GM12875 (cell line): ENCODE results near the gene CHKB.
"Not testable (repeated sequence)": the region's sequence is repeated elsewhere in the genome, so short reads cannot be mapped to it uniquely, and the experiment has no call there.

Experiments used
- H3K4me3 ChIP-seq: one replicate; pipeline ENCODE4 v1.5.1; 2011; ENCODE audit warnings: low read depth, low read length, control low read depth
- TF ChIP-seq, protein P1 (sequence below): IDR thresholded peaks from 2 replicates; pipeline ENCODE4 v1.5.1; 2011; ENCODE audit warnings: low read depth, mild to moderate bottlenecking, control low read depth, inconsistent platforms, low read length, moderate library complexity, borderline replicate concordance; ENCODE audit not compliant: insufficient read depth

The CHKB gene

DNA sequence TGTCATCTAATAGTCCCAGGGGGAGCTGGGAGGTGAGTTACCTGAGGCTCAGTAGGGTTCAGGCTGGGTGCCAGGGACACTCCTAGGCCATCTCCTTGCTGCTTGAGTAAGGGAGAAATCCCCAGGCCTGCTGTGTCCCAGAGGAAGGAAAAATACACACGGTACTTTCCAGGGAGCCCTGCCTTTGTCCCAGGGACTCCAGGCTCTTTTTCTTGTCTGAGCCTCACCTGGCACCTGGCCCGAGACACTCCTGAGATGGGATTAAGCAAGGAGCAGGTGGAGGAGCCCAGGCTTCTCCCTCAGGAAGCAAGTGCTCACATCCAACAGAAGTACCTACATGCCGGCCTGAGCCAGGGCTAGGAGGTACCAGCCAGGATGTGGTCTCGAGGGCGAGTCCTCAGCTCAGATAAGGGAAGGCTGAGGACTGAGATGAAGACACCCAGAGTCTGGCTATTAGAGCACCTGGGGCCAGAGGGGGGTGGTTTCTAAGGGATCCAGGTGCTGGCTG is 37.8 kb downstream of the CHKB start:
- H3K4me3 ChIP-seq, result no peak overlapping the region
- TF ChIP-seq, protein P1, sequence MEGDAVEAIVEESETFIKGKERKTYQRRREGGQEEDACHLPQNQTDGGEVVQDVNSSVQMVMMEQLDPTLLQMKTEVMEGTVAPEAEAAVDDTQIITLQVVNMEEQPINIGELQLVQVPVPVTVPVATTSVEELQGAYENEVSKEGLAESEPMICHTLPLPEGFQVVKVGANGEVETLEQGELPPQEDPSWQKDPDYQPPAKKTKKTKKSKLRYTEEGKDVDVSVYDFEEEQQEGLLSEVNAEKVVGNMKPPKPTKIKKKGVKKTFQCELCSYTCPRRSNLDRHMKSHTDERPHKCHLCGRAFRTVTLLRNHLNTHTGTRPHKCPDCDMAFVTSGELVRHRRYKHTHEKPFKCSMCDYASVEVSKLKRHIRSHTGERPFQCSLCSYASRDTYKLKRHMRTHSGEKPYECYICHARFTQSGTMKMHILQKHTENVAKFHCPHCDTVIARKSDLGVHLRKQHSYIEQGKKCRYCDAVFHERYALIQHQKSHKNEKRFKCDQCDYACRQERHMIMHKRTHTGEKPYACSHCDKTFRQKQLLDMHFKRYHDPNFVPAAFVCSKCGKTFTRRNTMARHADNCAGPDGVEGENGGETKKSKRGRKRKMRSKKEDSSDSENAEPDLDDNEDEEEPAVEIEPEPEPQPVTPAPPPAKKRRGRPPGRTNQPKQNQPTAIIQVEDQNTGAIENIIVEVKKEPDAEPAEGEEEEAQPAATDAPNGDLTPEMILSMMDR, result no peak

GRCh38 chr22:50544078-50544745 is 38.4 kb downstream of the CHKB start:
- TF ChIP-seq, protein P1, result peak; percentile 73
- peak overlapping the region; percentile 2 for H3K4me3 ChIP-seq

DNA sequence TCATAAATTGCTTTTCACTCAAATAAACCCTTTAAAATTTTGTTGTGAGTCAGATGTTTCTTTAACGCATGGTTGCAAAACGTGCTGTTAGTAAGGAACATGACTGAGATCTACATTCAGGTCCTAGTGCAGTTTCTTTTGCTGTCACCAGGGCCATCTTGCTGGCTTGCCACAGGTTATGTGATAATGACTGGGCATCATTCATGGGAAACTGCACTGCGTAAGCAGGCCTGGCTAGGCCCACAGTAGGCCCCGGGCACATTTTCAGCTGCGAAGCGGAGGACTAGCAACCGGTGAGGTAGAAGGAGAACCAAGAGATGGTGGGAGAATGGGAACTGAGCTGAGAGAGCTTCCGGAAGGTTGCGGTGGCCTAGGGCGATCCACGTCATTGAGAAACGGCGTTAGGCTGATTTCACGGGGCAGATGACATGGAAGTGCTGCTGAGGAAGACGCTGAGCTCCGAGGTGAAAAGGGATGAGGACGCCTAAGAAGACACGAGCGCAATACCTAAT is 40.2 kb downstream of the CHKB start:
- TF ChIP-seq, protein P1, result peak; percentile 24; the same call in 1 of the 2 replicates
- peak overlapping the region; percentile 1 for H3K4me3 ChIP-seq

DNA sequence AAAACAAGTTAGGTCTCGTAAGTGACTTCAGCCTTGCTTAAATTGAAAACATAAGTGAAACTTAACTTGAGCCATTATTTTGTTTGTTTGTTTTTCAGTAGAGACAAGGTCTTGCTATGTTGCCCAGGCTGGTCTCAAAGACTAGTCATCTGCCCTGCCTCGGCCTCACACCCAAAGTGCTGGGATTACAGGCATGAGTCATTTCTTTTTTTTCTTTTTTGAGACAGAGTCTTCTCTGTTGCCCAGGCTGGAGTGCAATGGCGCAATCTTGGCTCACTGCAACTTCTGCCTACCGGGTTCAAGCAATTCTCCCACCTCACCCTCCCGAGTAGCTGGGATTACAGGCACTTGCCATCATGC is 41.0 kb downstream of the CHKB start:
- peak overlapping the region; percentile 32 for H3K4me3 ChIP-seq

DNA sequence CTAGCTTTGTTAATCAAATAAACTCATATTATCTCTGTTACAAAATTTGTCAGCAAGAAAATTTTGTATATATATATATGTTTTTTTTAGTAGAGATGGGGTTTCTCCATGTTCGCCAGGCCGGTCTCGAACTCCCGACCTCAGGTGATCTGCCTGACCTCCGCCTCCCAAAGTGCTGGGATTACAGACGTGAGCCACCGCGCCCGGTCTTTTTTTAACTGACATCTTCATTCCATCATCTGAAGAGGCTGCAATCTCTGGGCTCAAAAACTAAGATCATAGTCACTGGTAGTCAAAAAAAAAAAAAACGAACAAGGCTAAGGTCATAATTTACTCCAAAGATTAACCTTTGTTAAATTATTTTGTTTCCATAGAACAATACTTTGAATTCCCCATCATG is 42.3 kb downstream of the CHKB start:
- no peak overlapping the region for H3K4me3 ChIP-seq
- TF ChIP-seq, protein P1, result no peak

DNA sequence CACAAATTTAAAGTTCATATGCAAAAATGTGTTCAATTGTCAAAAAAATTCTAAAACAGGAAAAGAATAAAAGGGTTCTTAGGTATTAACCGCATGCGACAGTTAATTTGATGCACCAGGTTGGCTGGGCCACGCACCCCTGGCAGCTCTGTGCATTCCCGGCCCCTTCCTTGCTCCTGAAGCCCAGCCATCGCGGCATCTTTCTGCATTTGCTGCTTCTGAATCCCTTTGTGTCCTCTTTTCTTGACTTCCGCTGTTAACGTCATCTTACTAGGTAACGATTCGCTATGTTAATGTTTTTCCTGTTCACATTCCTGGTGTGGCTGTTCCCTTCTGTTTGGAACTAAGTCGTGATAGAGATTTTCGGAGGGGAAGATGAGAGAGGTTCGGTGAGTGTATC is 44.9 kb downstream of the CHKB start:
- H3K4me3 ChIP-seq, result no peak overlapping the region
- TF ChIP-seq, protein P1, result no peak

- TF ChIP-seq, protein P1, result no peak
- H3K4me3 ChIP-seq, result no peak overlapping the region
These were observed 46.4 kb downstream of the CHKB start for GRCh38 chr22:50536226-50536625.

DNA sequence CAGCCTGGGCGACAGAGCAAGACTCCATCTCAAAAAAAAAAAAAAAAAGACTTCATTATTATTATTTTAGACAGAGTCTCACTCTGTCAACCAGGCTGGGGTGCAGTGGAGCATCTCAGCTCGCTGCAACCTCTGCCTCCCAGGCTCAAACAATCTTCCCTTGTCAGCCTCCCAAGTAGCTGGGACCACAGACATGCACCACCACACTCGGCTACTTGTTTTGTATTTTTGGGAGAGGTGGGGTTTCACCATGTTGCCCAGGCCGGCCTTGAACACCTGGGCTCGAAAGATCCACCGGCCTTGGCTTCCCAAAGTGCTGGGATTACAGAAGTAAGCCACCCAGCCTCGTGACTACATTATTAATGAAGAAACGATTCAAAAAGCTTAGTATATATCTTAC is 47.5 kb downstream of the CHKB start:
- no peak overlapping the region for H3K4me3 ChIP-seq

GRCh38 chr22:50533856-50534711 is 48.6 kb downstream of the CHKB start:
- H3K4me3 ChIP-seq, result not testable (repeated sequence)

More for the DNA sequence above, 47.5 kb downstream of the CHKB start:
- TF ChIP-seq, protein P1, result no peak
